ENCODE results near the gene HDAC2.
"Not testable (repeated sequence)": the region's sequence is repeated elsewhere in the genome, so short reads cannot be mapped to it uniquely, and the experiment has no call there.

Gene HDAC2

GRCh38 chr6:113970805-113971676 lies at the start of gene HDAC2:
TSS of gene HDAC2 (minus strand) at chr6:113971148. CDS start at chr6:113970908, 240 bp downstream.
- peak; percentile 85 for DNase-seq

- DNase-seq, result no peak
Observed at GRCh38 chr6:114020196-114020595, 49.2 kb upstream of the HDAC2 start.

- not testable (repeated sequence) for DNase-seq
Observed at GRCh38 chr6:114017146-114017545, 46.2 kb upstream of the HDAC2 start.

DNA sequence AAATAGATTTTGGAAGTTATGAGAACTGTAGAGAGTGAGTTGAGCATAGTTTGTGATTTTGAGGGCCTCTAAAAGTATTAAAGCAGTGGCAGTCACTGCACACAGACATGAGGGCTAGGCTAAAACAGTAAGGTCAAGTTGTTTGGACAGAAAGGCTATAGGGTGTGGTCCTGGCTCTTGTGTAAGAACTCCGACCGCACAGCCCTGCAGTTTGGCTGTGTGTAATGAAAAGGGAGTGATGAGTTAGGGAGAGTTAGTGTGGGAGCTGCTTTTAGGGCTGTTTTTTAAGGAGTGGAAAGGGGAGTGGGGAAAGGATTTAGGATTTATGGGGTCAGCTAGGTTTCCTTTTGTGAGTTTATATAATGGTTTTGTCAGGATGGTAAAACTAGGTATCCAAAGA lies 43.2 kb upstream of the HDAC2 start:
- DNase-seq, result not testable (repeated sequence)

GRCh38 chr6:114011486-114011885 lies 40.5 kb upstream of the HDAC2 start:
- DNase-seq, result peak; percentile 1

GRCh38 chr6:114010540-114010939 lies 39.6 kb upstream of the HDAC2 start:
- no peak for DNase-seq

GRCh38 chr6:114009192-114009591 lies 38.2 kb upstream of the HDAC2 start:
- DNase-seq, result no peak

- no peak for DNase-seq
Observed at GRCh38 chr6:114008331-114008730, 37.4 kb upstream of the HDAC2 start.

GRCh38 chr6:114007516-114007915 lies 36.6 kb upstream of the HDAC2 start:
- DNase-seq, result peak; percentile 14

- no peak for DNase-seq
Observed at GRCh38 chr6:114001354-114001753, 30.4 kb upstream of the HDAC2 start.

- DNase-seq, result no peak
Observed at GRCh38 chr6:114000069-114000468, 29.1 kb upstream of the HDAC2 start.

GRCh38 chr6:113999284-113999683 lies 28.3 kb upstream of the HDAC2 start:
- DNase-seq, result no peak

- no peak for DNase-seq
Observed at GRCh38 chr6:113998811-113999210, 27.9 kb upstream of the HDAC2 start.

GRCh38 chr6:113997116-113997515 lies 26.2 kb upstream of the HDAC2 start:
- DNase-seq, result no peak

DNA sequence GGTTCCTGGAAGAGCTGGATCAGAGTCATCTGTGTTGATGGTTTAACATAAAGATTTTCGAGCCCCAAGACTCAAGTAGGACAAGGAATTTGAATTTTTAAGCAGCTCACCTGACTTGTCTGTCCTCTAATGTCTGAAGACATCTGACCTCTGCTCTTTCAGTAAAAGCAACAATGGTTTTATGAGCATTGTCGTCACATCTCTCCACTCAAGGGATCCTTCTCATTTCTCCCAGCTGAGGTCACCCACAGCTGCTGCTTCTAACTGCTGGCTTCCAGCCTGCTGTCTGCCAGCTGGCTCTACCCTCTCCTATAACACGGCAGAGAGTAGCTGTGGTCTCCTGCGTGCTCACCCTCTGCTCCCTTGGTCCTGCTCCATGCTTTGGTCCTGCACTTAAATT lies 24.7 kb upstream of the HDAC2 start:
- DNase-seq, result no peak

DNA sequence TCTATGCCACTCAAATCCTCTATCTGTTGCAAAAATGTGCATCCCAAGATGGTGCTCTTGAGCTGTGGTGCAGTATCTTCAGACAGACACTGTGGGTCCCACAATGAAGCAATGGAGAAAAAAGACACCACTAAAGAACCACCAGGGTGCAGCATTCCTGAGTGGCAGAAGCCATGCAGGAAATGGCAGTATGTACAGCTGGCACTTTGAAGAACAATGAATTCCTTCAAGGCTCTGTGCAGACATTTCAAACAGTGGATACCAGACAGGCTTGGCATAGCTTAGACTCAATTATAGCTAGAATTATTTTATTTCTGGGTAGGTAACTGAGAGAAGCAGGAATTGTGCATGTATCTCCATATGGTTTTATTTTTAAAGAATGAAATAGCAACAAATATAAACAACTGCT lies 24.0 kb upstream of the HDAC2 start:
- peak; percentile 22 for DNase-seq

- no peak for DNase-seq
Observed at GRCh38 chr6:113989675-113990074, 18.7 kb upstream of the HDAC2 start.

DNA sequence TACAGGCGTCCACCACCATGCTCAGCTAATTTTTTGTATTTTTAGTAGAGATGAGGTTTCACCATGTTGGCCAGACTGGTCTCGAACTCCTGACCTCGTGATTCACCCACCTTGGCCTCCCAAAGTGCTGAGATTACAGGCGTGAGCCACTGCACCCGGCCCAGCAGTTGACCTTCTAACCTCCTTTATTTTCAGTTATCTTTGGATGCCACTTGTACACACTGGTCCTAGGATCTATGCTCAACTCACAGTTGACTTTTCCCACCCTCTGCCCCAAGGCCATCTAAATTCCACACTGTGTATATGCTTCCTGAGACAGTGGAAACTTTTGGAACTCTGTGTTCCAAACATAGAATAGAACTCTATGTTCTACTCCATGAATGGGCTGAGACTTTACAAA lies 11.7 kb upstream of the HDAC2 start:
- DNase-seq, result not testable (repeated sequence)

DNA sequence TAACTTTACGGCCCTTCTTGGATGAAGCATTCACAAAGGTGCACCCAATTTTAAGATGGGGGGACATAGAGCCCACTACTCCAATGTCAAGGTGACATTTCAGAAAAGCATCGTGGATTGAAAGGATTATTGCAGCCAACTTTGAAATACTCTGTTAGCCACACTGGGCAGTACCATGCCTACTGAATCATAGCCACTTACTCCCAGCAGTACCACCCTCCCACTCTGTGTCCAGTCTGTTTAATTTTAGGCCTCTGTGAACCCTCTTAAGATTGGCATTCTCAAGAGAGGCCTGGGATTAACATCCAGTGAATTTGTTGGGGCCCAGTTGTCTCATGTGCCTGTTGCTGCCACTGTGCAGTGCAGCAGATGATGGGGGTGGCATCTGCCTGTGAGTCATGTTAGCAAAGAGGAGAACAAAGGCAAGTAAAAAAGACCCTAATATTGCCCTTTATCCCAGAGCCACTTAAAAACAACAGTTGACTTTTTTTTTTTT lies 11.2 kb upstream of the HDAC2 start:
- no peak for DNase-seq

DNA sequence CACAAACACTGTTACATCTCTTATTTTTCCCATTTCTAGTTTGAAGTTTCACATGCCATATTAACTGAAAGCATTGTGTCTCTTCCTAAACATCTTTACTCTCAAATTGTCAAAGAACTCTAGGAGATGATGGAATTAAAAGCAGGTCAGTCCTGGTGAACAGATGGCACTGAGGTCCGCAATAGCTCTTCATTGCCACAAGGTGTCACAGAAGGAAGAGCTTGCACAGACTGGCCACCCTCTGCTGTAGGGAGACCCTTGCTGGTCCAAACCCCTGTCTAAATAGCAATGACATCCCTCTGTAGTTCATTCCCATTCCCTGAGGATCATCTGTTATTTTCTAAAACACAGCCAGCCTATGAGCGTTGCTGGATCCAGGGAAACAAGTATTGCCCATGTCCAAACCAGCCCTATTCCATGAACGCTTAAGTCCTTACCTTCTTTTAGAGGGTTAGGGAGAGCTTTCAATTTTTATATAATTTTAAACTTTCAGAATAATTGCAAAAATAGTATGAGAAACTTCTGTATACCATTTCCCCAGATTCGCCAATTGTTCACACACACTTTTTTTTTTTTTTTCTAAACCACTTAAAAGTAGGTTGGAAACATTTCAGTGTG lies 10.1 kb upstream of the HDAC2 start:
- peak; percentile 14 for DNase-seq

DNA sequence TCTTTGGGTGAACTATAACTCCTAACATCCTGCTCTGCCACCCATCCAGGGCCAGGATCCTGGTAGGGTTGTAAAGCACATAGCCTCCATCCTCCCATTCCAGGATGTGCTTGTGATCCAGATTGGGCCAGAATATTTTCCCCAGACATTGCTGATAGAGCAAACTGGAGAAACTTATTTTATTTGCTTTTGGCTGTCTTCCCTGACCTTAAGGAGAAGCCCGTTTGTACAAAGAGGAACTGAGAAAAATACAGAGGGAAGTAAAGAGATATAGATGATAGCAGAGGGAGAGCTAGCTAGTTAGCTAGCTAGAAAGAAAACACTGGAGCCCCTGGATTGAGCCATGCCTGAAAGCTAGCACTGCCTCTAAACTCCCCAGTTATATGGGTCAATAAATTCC lies 9.0 kb upstream of the HDAC2 start:
- no peak for DNase-seq

DNA sequence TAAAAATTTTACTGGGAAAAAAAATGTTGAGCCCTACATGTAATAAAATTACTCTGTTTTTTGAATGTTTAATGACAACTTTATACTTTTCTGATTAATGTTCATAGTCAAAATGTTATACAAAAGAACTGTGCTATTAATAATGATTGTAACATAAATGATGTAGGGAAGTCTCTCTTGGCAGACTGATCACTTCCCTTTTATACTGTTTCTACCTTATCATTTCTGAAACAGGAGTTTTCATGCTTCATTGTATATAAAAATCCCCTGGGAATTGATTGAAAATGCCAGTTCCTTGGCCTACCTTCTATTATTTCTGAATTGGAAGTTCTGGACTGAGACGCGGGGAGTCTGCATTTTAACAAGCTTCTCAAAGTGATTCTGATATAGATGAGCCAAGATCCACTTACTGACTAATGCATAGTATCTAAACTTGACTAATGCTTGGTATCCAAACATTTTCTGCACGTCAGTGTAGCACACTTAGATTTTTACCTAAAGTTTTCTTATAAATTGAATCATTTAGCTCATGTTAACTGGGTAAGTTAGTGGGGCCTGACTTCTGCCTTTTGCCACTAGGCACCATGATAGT lies 7.2 kb upstream of the HDAC2 start:
- no peak for DNase-seq

DNA sequence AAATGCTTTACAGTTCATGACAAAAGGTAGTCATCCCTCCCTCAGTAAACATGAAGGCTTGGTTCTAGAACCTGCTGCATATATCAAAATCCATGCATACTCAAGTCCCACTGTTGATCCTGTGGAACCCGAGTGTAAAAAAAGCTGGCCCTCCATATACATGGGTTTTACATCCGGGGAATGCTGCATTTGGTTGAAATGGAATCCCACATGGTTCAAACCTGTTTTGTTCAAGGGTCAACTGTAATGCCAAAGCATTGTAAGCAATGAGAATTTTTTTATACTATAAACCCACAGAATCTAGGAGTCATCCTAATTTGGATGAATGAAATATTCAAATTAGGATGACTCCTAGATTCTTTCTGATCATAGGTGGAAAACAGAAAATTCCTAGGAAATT lies 5.9 kb upstream of the HDAC2 start:
- no peak for DNase-seq

DNA sequence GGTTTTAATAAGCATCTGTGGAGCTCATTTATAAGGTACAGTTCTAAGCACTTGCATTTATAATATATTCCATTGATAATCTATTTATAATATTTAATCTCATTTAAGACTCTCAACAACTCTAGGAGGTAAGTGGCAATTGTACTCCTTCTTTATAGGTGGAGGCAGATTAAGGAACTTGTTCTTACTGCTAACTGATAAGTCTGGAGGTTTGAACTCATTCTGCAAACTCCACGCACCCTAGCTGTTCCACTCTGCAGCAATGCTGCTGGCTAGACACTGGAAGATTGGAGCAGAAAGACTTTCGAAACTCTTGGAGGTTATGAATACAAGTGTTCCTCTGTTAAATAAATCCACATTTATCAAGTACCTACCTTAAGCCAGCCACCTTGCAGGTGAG lies 793 bp upstream of the HDAC2 start:
- DNase-seq, result no peak

Data from activated CD4-positive, alpha-beta T cell treated with anti-CD3 and anti-CD28 coated beads, Interleukin-2, amount 50 U/mL, for 16 hours (primary cell).